Loucy (cell line): ENCODE measurements around the gene TRAPPC14.

ENCODE experiments used
- H2AFZ ChIP-seq: fragments of 200-600 bp; sonication (generic); 2 replicates; pipeline ENCODE4 v1.6.0; 2016; ENCODE audit warnings: antibody characterized with exemption, mild to moderate bottlenecking, low read length, moderate library complexity
- H3F3A ChIP-seq: fragments of 200-600 bp; 2 replicates; pipeline ENCODE4 v1.6.0; 2016; ENCODE audit warnings: antibody characterized with exemption, low read depth, mild to moderate bottlenecking
- H3K27me3 ChIP-seq: fragments of 200-600 bp; sonication (generic); 2 replicates; pipeline ENCODE4 v1.6.1; 2014; ENCODE audit warnings: low read length, mild to moderate bottlenecking; ENCODE audit not compliant: insufficient read depth, poor library complexity, severe bottlenecking
- H3K36me3 ChIP-seq: fragments of 200-600 bp; sonication (generic); 2 replicates; pipeline ENCODE4 v1.6.1; 2016; ENCODE audit warnings: low read length; ENCODE audit not compliant: insufficient read depth
- H3K4me1 ChIP-seq: fragments of 200-600 bp; sonication (generic); 2 replicates; pipeline ENCODE4 v1.5.1; 2014; ENCODE audit warnings: low read length, mild to moderate bottlenecking; ENCODE audit not compliant: insufficient read depth, poor library complexity, severe bottlenecking
- H3K4me2 ChIP-seq: fragments of 200-600 bp; sonication (generic); 2 replicates; pipeline ENCODE4 v1.6.0; 2014; ENCODE audit warnings: antibody characterized with exemption, low read length, low read depth, mild to moderate bottlenecking; ENCODE audit not compliant: poor library complexity, severe bottlenecking
- H3K4me3 ChIP-seq: fragments of 200-600 bp; sonication (generic); 2 replicates; pipeline ENCODE4 v1.5.1; 2014; ENCODE audit warnings: low read length, mild to moderate bottlenecking, mixed read lengths; ENCODE audit not compliant: poor library complexity, severe bottlenecking
- H3K79me2 ChIP-seq: fragments of 200-600 bp; sonication (generic); 2 replicates; pipeline ENCODE4 v1.6.1; 2014; ENCODE audit warnings: low read length; ENCODE audit not compliant: insufficient read depth
- H3K9ac ChIP-seq: fragments of 200-600 bp; sonication (generic); 2 replicates; pipeline ENCODE4 v1.6.0; 2014; ENCODE audit warnings: mild to moderate bottlenecking, low read depth, low read length, moderate library complexity; ENCODE audit not compliant: poor library complexity, severe bottlenecking
- H3K9me2 ChIP-seq: fragments of 200-600 bp; sonication (generic); replicated peaks from 2 replicates; pipeline ENCODE4 v1.6.1; 2016; ENCODE audit warnings: low read depth, low read length, mixed read lengths
- H3K9me3 ChIP-seq: fragments of 200-600 bp; sonication (generic); 2 replicates; pipeline ENCODE4 v1.6.1; 2014; ENCODE audit warnings: mild to moderate bottlenecking, antibody characterized with exemption, low read length, low read depth; ENCODE audit not compliant: insufficient read depth
- H4K20me1 ChIP-seq: fragments of 200-600 bp; sonication (generic); 2 replicates; pipeline ENCODE4 v1.6.0; 2014; ENCODE audit warnings: antibody characterized with exemption, low read length, mild to moderate bottlenecking; ENCODE audit not compliant: insufficient read depth, poor library complexity, severe bottlenecking
- CTCF ChIP-seq: fragments of 200-600 bp; sonication (generic); conservative IDR thresholded peaks from 2 replicates; pipeline ENCODE4 v1.5.1; 2014; ENCODE audit warnings: mild to moderate bottlenecking, antibody characterized with exemption, low read length
- EZH2phosphoT487 ChIP-seq: fragments of 200-600 bp; IDR thresholded peaks from 2 replicates; pipeline ENCODE4 v1.6.1; 2018; ENCODE audit warnings: antibody characterized with exemption, mild to moderate bottlenecking, moderate library complexity, borderline replicate concordance

The TRAPPC14 gene

DNA sequence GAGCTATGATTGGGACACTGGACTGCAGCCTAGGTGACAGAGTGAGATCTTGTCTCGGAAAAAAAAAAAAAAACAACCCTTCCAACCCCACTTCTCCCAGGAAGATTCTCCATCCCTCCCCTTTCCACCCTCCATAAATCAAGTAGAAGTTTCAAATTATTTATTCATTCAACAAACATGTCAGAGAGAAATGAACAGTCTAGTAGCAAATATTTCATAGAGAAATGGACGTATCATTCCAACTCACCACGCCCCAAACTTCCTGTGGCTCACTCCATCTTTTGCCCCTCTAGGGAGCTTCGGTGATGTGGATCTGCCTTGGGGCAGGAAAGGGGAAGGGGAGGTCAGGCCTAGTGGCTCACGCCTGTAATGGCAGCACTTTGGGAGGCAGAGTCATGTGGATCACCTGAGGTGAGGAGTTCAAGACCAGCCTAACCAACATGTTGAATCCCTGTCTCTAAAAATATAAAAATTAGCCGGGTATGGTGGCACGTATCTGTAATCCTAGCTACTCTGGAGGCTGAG lies 638 bp upstream of the TRAPPC14 start:
- Histone ChIP-seq H3K9me3 (no peaks in the 10 kb centered on the region), H3K36me3 (peaks cover 5% of the 10 kb centered on the region; the same call in 1 of the 2 replicates), H3K4me1 (peaks cover 19% of the 10 kb centered on the region), H3K9ac (peak overlapping the region; percentile 86), H3K4me3 (peak overlapping the region; percentile 90), H2AFZ (peak overlapping the region; percentile 93), H3K27me3 (no peaks in the 10 kb centered on the region), H3F3A (peaks cover 1% of the 10 kb centered on the region; the same call in 1 of the 2 replicates), H3K9me2 (no peaks in the 10 kb centered on the region), H3K4me2 (peak overlapping the region; percentile 92), H3K79me2 (peaks cover 24% of the 10 kb centered on the region), H4K20me1 (peaks cover 12% of the 10 kb centered on the region)
- TF ChIP-seq EZH2phosphoT487 (no peak), CTCF (no peak; the same call in 1 of the 2 replicates)

DNA sequence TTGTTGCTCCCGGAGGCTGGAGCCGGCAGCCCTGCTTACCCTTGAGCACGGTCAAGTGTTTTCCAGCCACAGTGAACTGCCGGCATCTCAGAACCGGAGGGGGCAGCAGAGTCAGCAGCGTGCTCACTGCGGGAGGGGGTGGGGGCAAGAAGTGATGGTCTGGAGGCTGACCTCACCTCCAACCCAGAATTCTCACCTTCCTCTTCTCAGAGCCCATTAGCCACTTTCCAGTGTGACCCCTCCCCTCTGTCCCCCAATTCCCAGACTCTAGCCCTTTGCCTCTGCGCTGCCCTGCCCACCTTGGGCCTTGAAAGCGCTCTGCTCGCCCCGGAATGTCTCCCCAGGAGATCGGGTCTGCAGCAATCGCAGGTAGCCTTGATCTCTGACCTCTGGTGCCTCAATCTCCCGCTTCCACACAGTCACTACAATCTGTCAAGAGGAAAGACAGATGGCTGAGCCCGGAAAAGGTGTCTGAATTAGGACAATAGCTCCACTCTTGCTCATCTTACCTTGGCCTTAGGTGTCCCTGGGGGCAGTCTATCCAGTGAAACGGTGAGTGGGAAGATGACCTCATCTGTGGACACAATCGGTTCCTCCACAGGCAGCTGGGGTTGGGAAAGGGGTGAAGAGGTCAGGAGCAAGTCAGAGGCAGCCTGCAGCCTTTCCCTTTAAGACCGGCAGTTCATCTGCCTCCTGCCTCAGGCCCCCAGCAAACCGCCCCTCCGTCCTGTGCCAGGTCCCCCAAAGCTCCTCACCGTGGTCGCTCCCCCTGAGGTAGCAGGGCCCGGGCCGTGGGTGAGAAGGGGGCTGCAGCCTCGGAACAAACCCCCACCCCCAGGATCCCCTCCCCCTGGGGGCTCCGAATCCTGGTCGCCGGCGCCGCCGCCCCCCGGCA lies 942 bp downstream of the TRAPPC14 start:
- H3K4me3 ChIP-seq, result peak overlapping the region; percentile 90
- peaks cover 12% of the 10 kb centered on the region for H4K20me1 ChIP-seq
- peak overlapping the region; percentile 92 for H3K4me2 ChIP-seq
- no peaks in the 10 kb centered on the region for H3K9me3 ChIP-seq
- no peak for TF ChIP-seq EZH2phosphoT487
- TF ChIP-seq CTCF, result no peak
- no peaks in the 10 kb centered on the region for H3K9me2 ChIP-seq
- H2AFZ ChIP-seq, result no peak overlapping the region
- no peaks in the 10 kb centered on the region for H3K27me3 ChIP-seq
- peaks cover 24% of the 10 kb centered on the region for H3K79me2 ChIP-seq
- peak overlapping the region; percentile 86 for H3K9ac ChIP-seq
- H3K36me3 ChIP-seq, result peaks cover 9% of the 10 kb centered on the region; the same call in 1 of the 2 replicates
- peaks cover 20% of the 10 kb centered on the region for H3K4me1 ChIP-seq
- H3F3A ChIP-seq, result peaks cover 3% of the 10 kb centered on the region; the same call in 1 of the 2 replicates

GRCh38 chr7:100157069-100157333 lies 1.5 kb downstream of the TRAPPC14 start:
- H3K36me3 ChIP-seq, result peaks cover 9% of the 10 kb centered on the region; the same call in 1 of the 2 replicates
- H3K4me3 ChIP-seq, result peak overlapping the region; percentile 90
- peaks cover 12% of the 10 kb centered on the region for H4K20me1 ChIP-seq
- no peaks in the 10 kb centered on the region for H3K9me2 ChIP-seq
- peaks cover 26% of the 10 kb centered on the region for H3K79me2 ChIP-seq
- H3F3A ChIP-seq, result peaks cover 3% of the 10 kb centered on the region; the same call in 1 of the 2 replicates
- peak overlapping the region; percentile 92 for H3K4me2 ChIP-seq
- H3K9ac ChIP-seq, result peak overlapping the region; percentile 86
- H3K27me3 ChIP-seq, result no peaks in the 10 kb centered on the region
- H3K9me3 ChIP-seq, result no peaks in the 10 kb centered on the region
- TF ChIP-seq EZH2phosphoT487, result no peak
- TF ChIP-seq CTCF, result no peak
- peaks cover 25% of the 10 kb centered on the region for H3K4me1 ChIP-seq
- H2AFZ ChIP-seq, result no peak overlapping the region
